Activated CD4-positive, alpha-beta T cell treated with anti-CD3 and anti-CD28 coated beads for 24 hours (primary cell): ENCODE data around the gene HAVCR2.

Experiments used
- DNase-seq, 2 donors: peaks; one replicate each; pipeline ENCODE4 v3.0.0-alpha.2; 2020; ENCODE audit warnings: low read depth in 2 of 2

The HAVCR2 gene

GRCh38 chr5:157045601-157046000 is 63.2 kb downstream of the HAVCR2 start:
- no peak for DNase-seq

- DNase-seq, result no peak
Measured at GRCh38 chr5:157038568-157039187, 70.2 kb downstream of the HAVCR2 start.
